K562 (cell line): ENCODE data around the gene WWOX. TPM values are rescaled to one million over a fixed set of nuclear protein-coding genes. Genes with fewer than 3 reads are reported as not detected.

Experiments used
- ATAC-seq: fragments of 200-7000 bp; cut with Tn5 transposase; 3 replicates; pipeline ENCODE4 v1.9.1; 2020; ENCODE audit warnings: moderate library complexity
- BruUV-seq: library from RNA; stranded (reverse); fragments of 400-500 nt; replicated peaks from 2 replicates; lab custom pipeline; 2021; lab: Mats Ljungman, UMichigan
- CTCF ChIA-PET: fragments of 300-600 bp; formaldehyde crosslinking; extraction: SDS; loops from one replicate; lab custom pipeline; 2021; ENCODE audit warnings: low intra/inter-chr PET ratio; lab: Yijun Ruan, JAX
- POLR2A ChIA-PET: fragments of 300-600, 350-650 bp; sonication (Branson Sonifier 250); formaldehyde crosslinking; extraction: SDS; loops from one replicate; lab custom pipeline; 2021; ENCODE audit warnings: antibody characterized with exemption, inconsistent platforms; lab: Yijun Ruan, JAX
- DNase-seq, 4 experiments: peaks; one replicate each; pipeline versions ENCODE4 v3.0.0 to v3.0.0-alpha.2; 2011 to 2018; ENCODE audit warnings: low spot score in 3 of 4, mixed read lengths in 3 of 4; ENCODE audit errors: extremely low read depth in 1 of 4
- FAIRE-seq: peaks from 2 replicates; lab custom pipeline; 2011; peaks lifted over from hg19 to GRCh38; lab: Jason Lieb, UNC
- H2AFZ ChIP-seq: 2 replicates; pipeline ENCODE4 v1.6.0; 2011; ENCODE audit warnings: low read depth, low read length, control low read depth, inconsistent platforms
- H3K27ac ChIP-seq: fragments of 200-600 bp; 3 replicates; pipeline ENCODE4 v1.8.0; 2011; ENCODE audit warnings: low read depth, mild to moderate bottlenecking, control low read depth, inconsistent platforms, low read length, moderate library complexity, mixed read lengths; ENCODE audit errors: extremely low read depth
- H3K27me3 ChIP-seq, 2 experiments: fragments of 300-600 bp in 1 of 2; 2 replicates in 1 of 2; 3 replicates in 1 of 2; pipeline versions ENCODE4 v1.6.0 to v1.8.0; 2011; ENCODE audit warnings: inconsistent platforms in 2 of 2, low read length in 2 of 2, mild to moderate bottlenecking in 1 of 2, mixed read lengths in 1 of 2, moderate library complexity in 1 of 2; ENCODE audit not compliant: control insufficient read depth in 2 of 2, insufficient read depth in 2 of 2
- H3K36me3 ChIP-seq: fragments of 300-600 bp; 3 replicates; pipeline ENCODE4 v1.8.0; 2011; ENCODE audit warnings: mild to moderate bottlenecking, low read length, inconsistent platforms; ENCODE audit not compliant: control insufficient read depth, insufficient read depth
- H3K4me1 ChIP-seq, 2 experiments: fragments of 200-600 bp in 1 of 2; replicated peaks in 1 of 2; 2 replicates in 1 of 2; 3 replicates in 1 of 2; pipeline versions ENCODE4 v1.5.1 to v1.8.0; 2011; ENCODE audit warnings: inconsistent platforms in 2 of 2, low read length in 2 of 2, mild to moderate bottlenecking in 1 of 2, mixed read lengths in 1 of 2, moderate library complexity in 1 of 2; ENCODE audit not compliant: control insufficient read depth in 2 of 2, insufficient read depth in 2 of 2
- H3K4me2 ChIP-seq: 2 replicates; pipeline ENCODE4 v1.6.1; 2011; ENCODE audit warnings: low read length, control low read depth, inconsistent platforms, mixed read lengths; ENCODE audit not compliant: insufficient read depth
- H3K4me3 ChIP-seq: fragments of 200-600 bp; sonication (generic), shearing (Covaris generic); 2 replicates; pipeline ENCODE4 v1.5.1; 2016; ENCODE audit warnings: control low read depth, inconsistent platforms
- H3K79me2 ChIP-seq: fragments of 200-600 bp; 3 replicates; pipeline ENCODE4 v1.8.0; 2011; ENCODE audit warnings: low read length, inconsistent platforms; ENCODE audit not compliant: control insufficient read depth, insufficient read depth
- H3K9ac ChIP-seq, 2 experiments: 2 replicates each; pipeline versions ENCODE4 v1.6.0 to v1.6.1; 2011; ENCODE audit warnings: low read depth in 2 of 2, low read length in 2 of 2, control low read depth in 1 of 2, inconsistent platforms in 1 of 2, mild to moderate bottlenecking in 1 of 2, mixed read lengths in 1 of 2; ENCODE audit not compliant: insufficient read depth in 1 of 2
- H3K9me1 ChIP-seq: one replicate; pipeline ENCODE4 v1.6.0; 2011; ENCODE audit warnings: inconsistent platforms, mild to moderate bottlenecking, low read length, moderate library complexity; ENCODE audit not compliant: control insufficient read depth, insufficient read depth
- H3K9me3 ChIP-seq: replicated peaks from 2 replicates; pipeline ENCODE4 v1.5.1; 2011; ENCODE audit warnings: low read depth, low read length, inconsistent platforms; ENCODE audit not compliant: control insufficient read depth, insufficient read depth
- H4K20me1 ChIP-seq: replicated peaks from 2 replicates; pipeline ENCODE4 v1.6.1; 2011; ENCODE audit warnings: low read length, inconsistent platforms, mixed read lengths; ENCODE audit not compliant: control insufficient read depth, insufficient read depth
- BACH1 ChIP-seq: fragments of 200-800 bp; sonication (Bioruptor generic); IDR thresholded peaks from 2 replicates; pipeline ENCODE4 v1.6.1; 2016; ENCODE audit warnings: missing genetic modification characterization, missing compliant biosample characterization
- CREB1 ChIP-seq, 2 experiments: sonication (generic) in 1 of 2; formaldehyde crosslinking in 1 of 2; IDR thresholded peaks; 2 replicates each; pipeline versions ENCODE4 v1.6.1 to v1.8.0; 2012 to 2022; ENCODE audit warnings: inconsistent platforms in 1 of 2, mild to moderate bottlenecking in 1 of 2, missing genetic modification reagents in 1 of 2, moderate library complexity in 1 of 2
- EZH2 ChIP-seq: IDR thresholded peaks from 2 replicates; pipeline ENCODE4 v1.6.1; 2012; ENCODE audit warnings: low read depth, mild to moderate bottlenecking, inconsistent platforms, low read length, borderline replicate concordance
- HNRNPUL1 ChIP-seq: fragments of 200-400 bp; formaldehyde crosslinking; IDR thresholded peaks from 2 replicates; pipeline ENCODE4 v1.6.1; 2017; ENCODE audit warnings: low read length
- NR2C1 ChIP-seq, 2 experiments: fragments of 450-650 bp; IDR thresholded peaks; 2 replicates each; pipeline ENCODE4 v1.6.1; 2017; ENCODE audit warnings: mild to moderate bottlenecking in 2 of 2, antibody characterized with exemption in 1 of 2, inconsistent platforms in 1 of 2, missing compliant biosample characterization in 1 of 2, missing genetic modification characterization in 1 of 2
- SMAD4 ChIP-seq: fragments of 250-450 bp; sonication (Bioruptor Pico); conservative IDR thresholded peaks from 2 replicates; pipeline ENCODE4 v1.8.0; 2021; ENCODE audit warnings: inconsistent platforms, mild to moderate bottlenecking, moderate library complexity
- YY1 ChIP-seq, 3 experiments: IDR thresholded peaks; 2 replicates each; pipeline ENCODE4 v1.6.1; 2011; ENCODE audit warnings: low read length in 2 of 3, mild to moderate bottlenecking in 2 of 3, moderate library complexity in 2 of 3, borderline replicate concordance in 1 of 3, control low read depth in 1 of 3, low read depth in 1 of 3; ENCODE audit not compliant: insufficient read depth in 3 of 3, insufficient replicate concordance in 2 of 3, control insufficient read depth in 1 of 3, insufficient read length in 1 of 3; ENCODE audit errors: extremely low read depth in 1 of 3
- ZNF644 ChIP-seq: fragments of 200-800 bp; sonication (Bioruptor generic); IDR thresholded peaks from 2 replicates; pipeline ENCODE4 v1.6.1; 2016; ENCODE audit warnings: low read depth, missing genetic modification characterization, missing compliant biosample characterization
- WGBS: fragments of 100-300 bp; shearing (Covaris generic); methylation state at CpG from one replicate; pipeline ENCODE4 v1.1.6; 2016; ENCODE audit warnings: low coverage, mixed read lengths; ENCODE audit not compliant: insufficient coverage; ENCODE audit errors: missing lambda C conversion rate; 5-methylcytosine and 5-hydroxymethylcytosine counted together
- in situ Hi-C: fragments of 300-500 bp; cut with MboI; formaldehyde crosslinking; loops from 4 replicates; pipeline ENCODE4 v1.15.0; 2018; ENCODE audit warnings: inconsistent platforms, mixed read lengths
- intact Hi-C: fragments of 100-400 bp; cut with micrococcal nuclease; formaldehyde crosslinking; loops from 2 replicates; pipeline ENCODE4 v1.14.2; 2022
- polyA plus RNA-seq, 8 experiments: library from polyadenylated mRNA; depleted of rRNA in 4 of 8; stranded (reverse) in 5 of 8; unstranded in 3 of 8; fragments of >200 nt; fragmentation: Nextera tagmentation in 2 of 8; fragmentation: Illumina TruSeq in 1 of 8; extraction: Ambion mirVana in 2 of 8; extraction: Trizol in 1 of 8; gene quantifications; 2 replicates each; pipeline versions ENCODE4 v1.2.1 to v1.2.3, GENCODE V29; 2011 to 2014; ENCODE audit warnings: inconsistent platforms in 1 of 8, missing spikeins in 1 of 8
- total RNA-seq, 7 experiments: library from RNA; depleted of rRNA in 6 of 7; stranded (reverse); fragments of >200 nt in 6 of 7; fragmentation: Illumina TruSeq in 2 of 7; extraction: Trizol in 2 of 7; gene quantifications; 2 replicates each; pipeline versions ENCODE4 v1.2.1 to v1.2.3, GENCODE V29; 2011 to 2021; ENCODE audit warnings: low replicate concordance in 1 of 7
- TF ChIP-seq, protein P1 (sequence below): fragments of 450-650 bp; formaldehyde crosslinking; IDR thresholded peaks from 2 replicates; pipeline ENCODE4 v1.4.0; 2020; ENCODE audit warnings: mild to moderate bottlenecking, mixed read lengths
- TF ChIP-seq, protein P2 (sequence below): fragments of 450-650 bp; formaldehyde crosslinking; IDR thresholded peaks from 2 replicates; pipeline ENCODE4 v1.4.0; 2020; ENCODE audit warnings: mild to moderate bottlenecking, moderate library complexity

Gene WWOX
- total and polyA plus RNA-seq, 9 of the 15 experiments (the other 6 are each of a cell fraction or from before 2014, with no cell fraction given) = 1.6 to 22.7 (median 8.1) TPM

DNA sequence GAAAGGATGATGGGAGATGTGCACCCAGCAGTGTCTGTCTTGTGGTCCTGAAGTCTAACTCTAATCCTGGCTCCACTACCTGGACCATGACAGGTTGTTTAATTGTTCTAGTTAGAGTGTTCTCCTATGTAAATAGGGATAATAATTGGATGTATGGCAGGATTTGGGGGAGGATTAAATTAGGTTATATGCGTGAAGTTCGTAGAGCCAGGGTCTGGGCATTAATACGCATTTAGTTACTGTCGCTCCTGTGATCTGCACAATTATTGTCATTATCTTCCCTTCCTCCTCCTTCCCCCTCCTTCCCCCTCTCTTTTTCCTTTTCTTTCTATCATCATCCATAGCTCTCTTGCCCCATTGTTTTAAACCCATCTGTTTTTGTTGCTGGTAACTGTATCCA lies 210.3 kb downstream of the WWOX start:
- Histone ChIP-seq H3K27ac (no peak overlapping the region), H2AFZ (no peak overlapping the region), H3K9me3 (no peaks in the 10 kb centered on the region), H3K4me3 (no peak overlapping the region), H3K4me1 (no peaks in the 10 kb centered on the region), H4K20me1 (peaks cover 2% of the 10 kb centered on the region; the same call in 1 of the 2 replicates), H3K79me2 (no peaks in the 10 kb centered on the region), H3K9ac (no peak overlapping the region), H3K27me3 (peaks cover 13 to 18% of the 10 kb centered on the region in 2 experiments; a peak in 4 of 5 replicates), H3K36me3 (no peaks in the 10 kb centered on the region), H3K4me2 (no peak overlapping the region), H3K9me1 (no peaks in the 10 kb centered on the region)
- intact Hi-C loops = no loop called here
- ChIA-PET CTCF (no interaction called here), POLR2A (no interaction called here)
- TF ChIP-seq SMAD4 (CRISPR knock-in tag) (no peak), ZNF644 (tag) (no peak), EZH2 (no peak), NR2C1 (IDR thresholded peaks at IDR 0.05) (no peak), NR2C1 (tag; IDR thresholded peaks at IDR 0.05) (no peak), YY1 (IDR thresholded peaks at IDR 0.05; ENCODE audit: borderline replicate concordance in 1 of 3, control insufficient read depth in 1 of 3, extremely low read depth in 1 of 3, insufficient read depth in 3 of 3, insufficient read length in 1 of 3, insufficient replicate concordance in 2 of 3, low read depth in 1 of 3, low read length in 2 of 3) (no peak), HNRNPUL1 (no peak), CREB1 (IDR thresholded peaks at IDR 0.05) (no peak), CREB1 (CRISPR knock-in tag; IDR thresholded peaks at IDR 0.05) (no peak), BACH1 (no peak)
- TF ChIP-seq, protein P1, sequence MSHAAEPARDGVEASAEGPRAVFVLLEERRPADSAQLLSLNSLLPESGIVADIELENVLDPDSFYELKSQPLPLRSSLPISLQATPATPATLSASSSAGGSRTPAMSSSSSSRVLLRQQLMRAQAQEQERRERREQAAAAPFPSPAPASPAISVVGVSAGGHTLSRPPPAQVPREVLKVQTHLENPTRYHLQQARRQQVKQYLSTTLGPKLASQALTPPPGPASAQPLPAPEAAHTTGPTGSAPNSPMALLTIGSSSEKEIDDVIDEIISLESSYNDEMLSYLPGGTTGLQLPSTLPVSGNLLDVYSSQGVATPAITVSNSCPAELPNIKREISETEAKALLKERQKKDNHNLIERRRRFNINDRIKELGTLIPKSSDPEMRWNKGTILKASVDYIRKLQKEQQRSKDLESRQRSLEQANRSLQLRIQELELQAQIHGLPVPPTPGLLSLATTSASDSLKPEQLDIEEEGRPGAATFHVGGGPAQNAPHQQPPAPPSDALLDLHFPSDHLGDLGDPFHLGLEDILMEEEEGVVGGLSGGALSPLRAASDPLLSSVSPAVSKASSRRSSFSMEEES (CRISPR knock-in tag) = no peak
- TF ChIP-seq, protein P2, sequence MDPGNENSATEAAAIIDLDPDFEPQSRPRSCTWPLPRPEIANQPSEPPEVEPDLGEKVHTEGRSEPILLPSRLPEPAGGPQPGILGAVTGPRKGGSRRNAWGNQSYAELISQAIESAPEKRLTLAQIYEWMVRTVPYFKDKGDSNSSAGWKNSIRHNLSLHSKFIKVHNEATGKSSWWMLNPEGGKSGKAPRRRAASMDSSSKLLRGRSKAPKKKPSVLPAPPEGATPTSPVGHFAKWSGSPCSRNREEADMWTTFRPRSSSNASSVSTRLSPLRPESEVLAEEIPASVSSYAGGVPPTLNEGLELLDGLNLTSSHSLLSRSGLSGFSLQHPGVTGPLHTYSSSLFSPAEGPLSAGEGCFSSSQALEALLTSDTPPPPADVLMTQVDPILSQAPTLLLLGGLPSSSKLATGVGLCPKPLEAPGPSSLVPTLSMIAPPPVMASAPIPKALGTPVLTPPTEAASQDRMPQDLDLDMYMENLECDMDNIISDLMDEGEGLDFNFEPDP = no peak
- no peak for DNase-seq
- no peak for ATAC-seq
- BruUV-seq = no TSS peak
- 18% methylated on average over 4 of the region's 4 CpGs for whole genome bisulfite sequencing
- no peak for FAIRE-seq
- in situ Hi-C loops = no loop called here
